DMS153 (cell line): ENCODE measurements around the gene USP5.
"Not testable (repeated sequence)": the region's sequence is repeated elsewhere in the genome, so short reads cannot be mapped to it uniquely, and the experiment has no call there.

ENCODE experiments used
- DNase-seq: peaks from one replicate; lab custom pipeline; 2025; lab: John Stamatoyannopoulos, UW

The USP5 gene

DNA sequence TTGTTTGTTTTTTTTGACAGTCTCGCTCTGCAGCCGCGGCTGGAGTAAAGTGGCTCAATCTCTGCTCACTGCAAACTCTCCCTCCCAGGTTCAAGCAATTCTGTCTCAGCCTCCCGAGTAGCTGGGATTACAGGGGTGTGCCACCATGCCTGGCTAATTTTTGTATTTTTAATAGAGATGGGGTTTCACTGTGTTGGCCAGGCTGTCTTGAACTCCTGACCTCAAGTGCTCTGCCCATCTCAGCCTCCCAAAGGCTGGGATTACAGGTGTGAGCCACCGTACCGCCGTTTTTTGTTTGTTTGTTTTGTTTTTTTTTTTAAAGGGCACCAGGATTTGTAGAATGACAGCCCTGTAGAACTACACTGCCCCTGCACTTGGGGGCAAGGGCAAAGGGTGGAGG lies 36.8 kb downstream of the USP5 start:
- DNase-seq, result not testable (repeated sequence)

DNA sequence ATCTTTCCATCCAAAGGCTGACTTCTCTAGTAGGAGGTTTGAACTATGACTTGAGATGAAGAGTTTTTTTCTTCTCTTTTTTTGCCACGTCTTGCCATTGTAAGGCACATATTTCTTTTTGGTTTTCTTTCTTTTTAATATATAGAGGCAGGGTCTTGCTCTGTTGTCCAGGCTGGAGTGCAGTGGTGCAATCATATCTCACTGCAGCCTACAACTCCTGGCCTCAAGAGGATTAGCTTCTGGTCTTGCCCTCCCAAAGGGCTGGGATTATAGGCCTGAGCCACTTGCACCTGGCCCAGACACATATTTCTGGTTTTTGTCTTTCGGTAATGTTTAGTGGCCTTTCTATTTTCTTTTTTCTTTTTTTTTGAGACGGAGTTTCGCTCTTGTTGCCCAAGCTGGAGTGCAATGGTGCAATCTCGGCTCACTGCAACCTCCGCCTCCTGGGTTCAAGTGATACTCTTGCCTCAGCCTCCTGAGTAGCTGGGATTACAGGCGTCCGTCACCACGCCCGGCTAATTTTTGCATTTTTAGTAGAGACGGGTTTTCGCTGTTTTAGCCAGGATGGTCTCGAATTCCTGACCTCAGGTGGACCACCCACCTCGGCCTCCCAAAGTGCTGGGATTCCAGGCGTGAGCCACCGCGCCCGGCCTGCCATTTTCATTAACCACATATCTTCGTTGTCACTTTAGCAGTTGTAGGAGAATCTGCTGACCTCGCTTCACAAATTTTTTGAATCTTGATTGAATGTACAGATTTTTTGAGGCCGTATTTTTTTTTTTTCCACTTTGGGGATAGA lies 38.0 kb downstream of the USP5 start:
- DNase-seq, result not testable (repeated sequence)

DNA sequence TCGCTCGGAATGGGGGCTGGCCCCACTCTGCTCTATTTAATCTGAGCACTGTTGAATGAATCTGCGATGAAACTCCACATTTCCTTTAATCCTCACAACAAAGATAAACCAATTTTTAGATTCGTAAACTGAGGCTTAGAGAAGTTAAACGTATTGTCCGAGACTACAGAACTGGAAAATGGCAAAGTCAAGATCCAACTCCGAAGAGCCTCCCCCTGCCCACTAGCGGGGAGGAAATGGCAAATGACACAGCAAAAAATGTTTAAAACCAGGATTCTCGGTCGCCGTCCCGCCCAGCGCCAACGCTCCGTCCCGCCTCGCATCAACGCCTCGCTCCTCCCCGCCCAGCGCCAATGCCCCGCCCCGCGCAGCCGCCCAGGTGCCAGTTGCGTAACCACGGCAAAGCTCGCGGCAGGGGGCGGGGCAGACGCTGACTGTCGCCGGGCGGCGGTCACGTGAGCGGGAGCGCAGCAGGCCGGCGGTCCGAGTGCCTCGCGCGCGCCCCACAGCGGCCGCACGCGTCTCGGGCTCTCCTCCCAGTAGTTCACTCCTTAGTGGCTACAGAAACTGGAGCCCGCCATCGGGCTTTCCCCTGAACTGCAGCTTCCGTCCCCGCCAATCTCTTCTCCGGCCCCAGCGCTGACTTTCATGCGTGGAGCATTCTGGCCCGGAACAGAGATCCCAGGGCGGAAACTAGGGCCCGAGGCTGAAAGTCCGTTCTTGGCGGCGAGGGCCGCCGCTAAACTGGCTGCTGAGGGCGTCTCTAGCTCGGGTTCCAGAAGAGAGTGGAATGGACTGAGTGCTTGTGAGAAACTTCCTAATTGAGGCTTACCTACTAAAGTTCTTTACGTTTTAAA lies 39.1 kb downstream of the USP5 start:
- peak; percentile 95 for DNase-seq

DNA sequence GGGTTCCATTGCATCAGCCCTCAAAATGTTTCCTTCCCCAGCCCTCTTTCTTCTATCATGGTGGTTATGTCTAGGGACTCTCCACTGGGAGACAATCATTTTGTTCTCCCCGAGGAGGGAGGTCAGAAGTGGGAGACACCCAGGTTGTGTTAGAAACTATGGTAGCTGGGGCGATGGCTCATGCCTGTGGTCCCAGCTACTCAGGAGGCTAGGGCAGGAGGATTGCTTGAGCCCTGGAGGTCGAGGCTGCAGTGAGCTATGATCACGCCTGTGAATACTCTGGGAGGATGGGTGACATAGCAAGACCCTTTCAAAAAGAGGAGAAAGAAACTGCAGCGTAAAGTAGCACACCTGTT lies 39.7 kb downstream of the USP5 start:
- no peak for DNase-seq

DNA sequence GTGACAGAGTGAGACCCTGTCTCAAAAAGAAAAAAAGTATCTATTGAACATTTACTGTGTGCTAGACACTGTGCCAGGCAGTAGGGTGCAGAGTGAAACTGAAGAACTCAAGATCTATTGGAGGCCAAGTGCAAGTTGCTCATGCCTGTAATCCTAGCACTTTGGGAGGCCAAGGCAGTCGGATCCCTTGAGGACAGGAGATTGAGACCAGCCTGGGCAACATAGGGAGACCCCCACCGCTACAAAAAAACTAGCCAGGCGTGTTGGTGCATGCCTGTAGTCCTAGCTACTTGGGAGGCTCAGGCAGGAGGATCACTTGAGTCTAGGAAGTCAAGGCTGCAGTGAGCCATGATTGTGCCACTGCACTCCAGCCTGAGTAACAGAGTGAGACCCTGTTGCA lies 40.7 kb downstream of the USP5 start:
- not testable (repeated sequence) for DNase-seq

DNA sequence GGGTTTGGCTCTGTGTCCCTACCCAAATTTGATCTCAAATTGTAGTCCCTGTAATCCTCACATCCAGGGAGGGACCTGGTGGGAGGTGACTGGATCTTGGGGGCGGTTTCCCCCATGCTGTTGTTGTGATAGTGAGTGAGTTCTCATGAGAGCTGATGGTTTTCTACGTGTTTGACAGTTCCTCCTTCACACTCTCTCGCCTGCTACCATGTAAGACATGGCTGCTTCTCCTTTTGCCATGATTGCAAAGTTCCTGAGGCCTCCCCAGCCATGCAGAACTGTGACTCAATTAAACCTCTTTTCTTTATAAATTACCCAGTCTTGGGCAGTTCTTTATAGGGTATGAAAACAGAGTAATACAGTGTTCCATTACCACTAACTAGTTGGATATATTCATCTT lies 42.4 kb downstream of the USP5 start:
- no peak for DNase-seq

DNA sequence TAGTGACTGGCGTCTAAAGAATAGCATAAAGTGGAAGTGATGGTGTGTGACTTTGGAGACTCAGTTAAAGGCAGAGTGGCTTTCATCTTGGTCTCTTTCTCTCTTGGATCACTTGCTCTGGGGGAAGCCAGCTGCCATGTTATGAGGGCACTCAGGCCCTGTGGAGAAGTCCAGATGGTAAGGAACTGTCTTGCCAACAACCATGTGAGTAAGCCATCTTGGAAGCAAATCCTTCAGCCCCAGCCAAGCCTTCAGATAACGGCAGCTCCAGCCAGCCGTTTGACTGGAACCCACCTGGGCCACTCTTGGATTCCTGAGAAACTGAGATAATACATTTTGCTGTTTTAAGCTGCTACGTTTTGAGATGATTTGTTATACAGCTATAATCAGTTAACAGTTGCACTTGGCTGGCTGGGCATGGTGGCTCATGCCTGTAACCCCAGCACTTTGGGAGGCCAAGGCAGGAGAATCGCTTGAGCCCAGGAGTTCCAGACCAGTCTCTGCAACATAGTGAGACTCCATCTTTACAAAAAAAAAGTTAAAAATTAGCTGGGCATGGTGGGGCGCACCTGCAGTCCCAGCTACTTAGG lies 45.0 kb downstream of the USP5 start:
- DNase-seq, result no peak

DNA sequence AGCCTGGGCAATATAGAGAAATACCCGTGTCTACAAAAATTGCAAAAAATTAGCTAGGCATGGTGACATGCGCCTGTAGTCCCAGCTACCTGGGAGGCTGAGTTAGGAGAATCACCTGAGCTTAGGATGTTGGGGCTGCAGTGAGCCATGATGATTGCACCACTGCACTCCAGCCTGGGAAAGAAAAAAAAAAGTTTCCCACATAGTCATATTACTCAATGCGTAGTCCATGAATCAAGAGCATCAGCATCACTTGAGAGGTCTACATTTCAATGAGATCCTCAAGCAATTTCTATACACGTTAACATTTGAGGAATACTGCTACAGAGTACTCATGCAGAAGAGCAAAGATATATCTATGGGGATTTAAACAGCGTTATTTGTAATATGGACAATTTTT lies 47.5 kb downstream of the USP5 start:
- DNase-seq, result no peak

DNA sequence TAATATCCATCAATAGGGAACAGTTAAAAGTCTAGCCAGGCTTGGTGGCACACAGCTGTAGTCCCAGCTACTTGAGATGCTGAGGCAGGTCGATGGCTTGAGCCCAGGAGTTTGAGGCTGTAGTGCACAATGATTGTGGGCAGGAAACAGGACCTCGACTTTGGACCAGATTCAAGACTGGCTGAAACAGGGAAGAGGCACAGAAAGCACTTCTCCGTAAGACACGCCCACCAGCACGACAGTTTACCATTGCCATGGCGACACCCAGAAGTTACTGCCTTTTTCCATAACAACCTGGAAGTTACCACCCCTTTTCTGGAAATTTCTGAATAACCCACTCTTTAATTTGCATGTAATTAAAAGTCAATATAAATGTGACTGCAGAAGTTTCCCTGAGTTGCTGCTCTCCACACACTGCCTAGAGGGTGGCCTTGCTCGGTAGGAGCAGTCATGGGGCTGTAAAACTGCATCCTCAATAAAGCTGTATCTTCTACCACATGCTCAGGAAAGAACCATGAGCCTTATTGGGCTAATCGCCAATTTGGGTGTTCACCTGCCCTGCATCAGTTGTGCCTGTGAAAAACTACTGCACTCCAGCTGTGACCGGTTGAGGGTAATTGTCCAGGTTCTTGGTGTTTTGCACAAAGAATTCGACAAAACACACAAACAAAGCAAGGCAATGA lies 48.0 kb downstream of the USP5 start:
- DNase-seq, result peak; percentile 75

DNA sequence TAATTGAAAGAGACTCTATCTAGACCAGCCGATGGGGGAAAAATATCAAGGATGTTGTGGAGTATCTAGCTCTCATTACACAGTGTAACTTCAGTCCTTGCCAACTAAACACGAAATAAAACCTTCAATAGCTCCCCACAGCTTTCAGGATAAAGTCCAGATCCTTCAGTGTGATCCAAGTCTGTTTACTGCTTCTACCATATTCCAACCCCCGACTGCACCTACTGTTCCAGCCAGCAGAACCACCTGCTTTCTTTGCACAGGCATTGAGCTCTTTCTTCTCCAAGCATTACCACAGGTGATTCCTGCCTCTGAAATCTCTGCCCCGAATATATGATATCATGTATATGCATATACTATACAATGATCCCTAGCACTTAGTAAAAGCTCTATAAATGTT lies 50.5 kb downstream of the USP5 start:
- DNase-seq, result no peak

DNA sequence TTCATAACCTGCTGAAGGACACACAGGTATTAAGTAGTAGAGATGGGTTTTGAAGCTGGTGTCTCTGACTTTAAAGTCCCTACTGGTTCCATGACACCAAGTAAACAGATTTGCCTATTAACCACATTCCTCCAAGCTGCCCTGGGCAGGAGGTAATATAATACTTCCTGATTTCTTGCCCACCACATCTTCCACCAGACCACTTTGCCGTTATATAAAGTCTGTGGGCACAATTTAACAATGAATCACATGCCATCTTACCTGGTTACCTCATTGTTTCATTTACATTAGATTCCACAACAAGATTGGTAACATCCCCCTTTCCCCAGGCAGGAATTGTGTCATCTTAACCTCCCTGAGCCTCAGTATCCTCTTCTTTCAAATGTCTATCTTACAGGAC lies 51.8 kb downstream of the USP5 start:
- no peak for DNase-seq

DNA sequence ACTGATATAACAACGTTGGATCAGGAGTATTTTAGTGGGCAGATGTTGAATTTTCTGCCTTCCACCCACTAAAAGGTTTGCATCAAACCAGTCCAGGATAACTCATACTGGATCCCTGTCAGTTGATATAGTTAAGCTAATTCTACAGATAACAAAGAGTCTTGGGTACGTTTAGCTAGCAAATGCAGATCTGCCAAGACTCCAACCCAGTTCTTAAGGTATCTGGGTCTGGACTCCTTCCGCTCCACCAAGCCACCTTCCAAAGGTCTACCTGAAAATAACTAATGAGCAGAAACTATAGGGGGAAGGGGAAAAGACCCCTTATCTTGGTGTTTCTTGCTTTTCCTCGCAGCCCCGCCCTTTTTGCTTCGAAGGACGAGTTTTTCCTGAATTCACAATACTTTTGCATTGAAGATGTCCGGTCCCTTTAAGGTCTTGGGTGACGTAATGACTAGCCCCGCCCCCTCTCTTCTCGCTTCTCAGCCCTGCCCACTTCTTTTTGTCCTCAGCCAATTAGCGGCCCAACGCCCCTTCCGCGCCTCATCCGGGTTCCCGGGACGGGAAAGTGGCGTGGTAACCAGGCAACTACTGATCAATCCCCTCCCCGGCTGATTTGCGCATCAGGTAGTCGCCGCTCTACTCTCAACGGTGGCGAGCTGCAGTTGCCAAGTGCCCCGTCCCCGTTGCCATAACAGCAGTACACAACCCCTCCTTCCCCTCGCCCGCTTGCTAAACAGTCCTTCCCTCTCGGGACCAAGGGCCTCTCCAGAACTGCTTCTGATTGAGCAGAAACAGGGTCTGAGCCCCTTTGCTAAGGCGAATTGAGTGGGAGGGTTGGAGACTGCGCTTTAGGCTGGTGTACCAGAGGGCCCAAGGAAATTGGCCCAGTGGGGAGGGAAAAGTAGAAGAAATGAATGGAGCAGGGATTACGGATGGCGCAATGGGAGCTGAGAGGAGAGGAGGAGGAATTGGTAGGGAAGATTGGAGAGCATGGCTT lies 52.6 kb downstream of the USP5 start, which contains the start of gene LRRC23:
Gene LRRC23, plus strand, starts transcription at position 543 of the 997 bp plus-strand sequence. CDS start 812 bp downstream, outside the sequence.
- peak; percentile 97 for DNase-seq

DNA sequence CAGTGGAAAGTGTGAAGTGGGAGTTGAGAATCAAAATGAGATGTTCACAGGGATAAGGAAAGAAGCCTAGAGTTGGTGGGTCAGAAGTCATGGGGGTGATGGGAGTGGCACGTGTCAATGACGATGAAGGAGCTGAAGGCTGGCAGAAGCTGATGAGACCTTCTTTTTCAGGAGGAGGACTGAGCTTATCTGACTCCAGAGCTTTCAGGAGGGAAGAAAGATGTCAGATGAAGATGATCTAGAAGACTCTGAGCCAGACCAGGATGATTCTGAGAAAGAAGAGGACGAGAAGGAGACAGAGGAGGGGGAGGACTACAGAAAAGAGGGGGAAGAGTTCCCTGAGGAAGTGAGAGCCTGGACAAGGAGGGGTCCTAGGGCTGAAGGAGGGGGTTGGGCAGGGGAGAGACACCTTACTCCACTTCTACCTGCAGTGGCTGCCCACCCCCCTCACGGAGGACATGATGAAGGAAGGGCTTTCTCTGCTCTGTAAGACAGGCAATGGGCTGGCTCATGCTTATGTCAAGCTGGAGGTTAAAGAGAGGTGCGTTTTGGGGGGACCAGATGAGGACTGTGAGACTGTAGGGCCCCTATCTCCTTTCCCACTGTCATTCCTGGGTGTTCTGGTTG lies 53.6 kb downstream of the USP5 start:
- no peak for DNase-seq

DNA sequence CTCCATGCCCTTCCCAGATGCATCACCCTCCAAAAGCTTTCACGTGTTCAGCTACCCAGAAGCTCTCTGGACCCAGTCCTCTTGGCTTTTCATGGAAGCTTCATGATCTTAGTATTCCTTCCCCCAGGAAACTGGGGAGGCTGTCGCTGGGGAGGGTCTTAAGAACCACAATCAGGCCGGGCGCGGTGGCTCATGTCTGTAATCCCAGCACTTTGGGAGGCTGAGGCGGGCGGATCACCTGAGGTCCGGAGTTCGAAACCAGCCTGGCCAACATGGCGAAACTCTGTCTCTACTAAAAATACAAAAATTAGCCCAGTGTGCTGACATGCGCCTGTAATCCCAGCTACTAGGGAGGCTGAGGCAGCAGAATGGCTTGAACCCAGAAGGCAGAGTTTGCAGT lies 56.2 kb downstream of the USP5 start:
- not testable (repeated sequence) for DNase-seq

DNA sequence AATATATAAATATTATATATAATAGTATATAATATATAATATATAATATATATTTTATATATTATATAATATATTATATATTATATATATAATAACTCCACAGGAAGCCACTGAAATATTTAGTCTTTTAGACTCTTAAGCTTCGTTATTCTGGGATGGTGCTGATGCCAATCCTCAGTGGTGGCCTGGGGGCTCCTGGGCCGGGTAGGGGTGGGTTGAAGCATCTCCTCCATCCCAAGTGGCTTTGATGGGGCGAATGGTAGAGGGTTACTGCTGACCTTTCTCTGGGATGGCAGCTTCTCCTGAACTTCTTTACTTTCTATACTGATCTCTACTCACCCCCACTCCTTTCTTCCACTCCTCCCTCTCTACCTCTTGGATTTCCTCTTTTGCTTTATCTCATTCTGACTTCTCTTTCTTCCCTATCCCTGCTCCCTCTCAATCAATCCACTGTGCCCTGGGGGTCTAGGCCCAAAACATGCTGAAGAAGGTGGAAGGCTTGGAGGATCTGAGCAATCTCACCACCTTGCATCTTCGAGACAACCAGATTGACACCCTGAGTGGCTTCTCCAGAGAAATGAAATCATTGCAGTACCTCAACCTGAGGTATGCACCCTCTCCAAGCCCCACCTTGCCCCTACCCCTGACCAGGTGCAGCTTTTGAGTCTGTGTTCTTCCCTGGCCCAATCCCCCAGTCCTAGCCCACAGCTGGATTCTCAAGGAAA lies 57.6 kb downstream of the USP5 start:
- no peak for DNase-seq

DNA sequence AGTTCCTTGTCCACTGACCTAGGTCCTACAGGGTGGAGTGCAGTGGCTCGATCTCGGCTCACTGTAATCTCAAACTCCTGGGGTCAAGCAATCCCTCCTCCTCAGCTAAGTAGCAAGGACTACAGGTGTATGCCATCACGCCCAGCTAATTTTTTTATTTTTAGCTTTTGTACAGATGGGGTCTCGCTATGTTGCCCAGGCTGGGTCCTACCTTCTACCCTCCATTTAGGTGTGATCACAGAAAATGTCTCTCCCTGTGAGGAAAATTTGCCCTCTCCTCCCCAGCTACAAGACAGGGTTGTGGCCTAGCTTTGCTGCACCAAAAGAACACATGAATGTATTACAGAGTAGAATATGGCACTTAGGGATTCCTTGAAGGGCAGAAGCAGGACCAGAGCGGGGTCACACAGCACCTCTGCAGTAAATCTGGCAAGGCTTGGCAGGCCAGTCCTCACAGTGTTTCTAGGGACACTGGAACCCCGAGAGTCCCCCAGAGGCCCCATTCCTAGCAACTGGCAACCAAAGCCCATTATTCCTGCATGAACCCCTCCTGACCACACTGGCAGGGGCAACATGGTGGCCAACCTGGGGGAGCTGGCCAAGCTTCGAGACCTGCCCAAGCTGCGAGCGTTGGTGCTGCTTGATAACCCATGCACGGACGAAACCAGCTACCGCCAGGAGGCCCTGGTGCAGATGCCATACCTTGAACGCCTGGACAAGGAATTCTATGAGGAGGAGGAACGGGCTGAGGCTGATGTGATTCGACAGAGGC lies 60.4 kb downstream of the USP5 start:
- no peak for DNase-seq

DNA sequence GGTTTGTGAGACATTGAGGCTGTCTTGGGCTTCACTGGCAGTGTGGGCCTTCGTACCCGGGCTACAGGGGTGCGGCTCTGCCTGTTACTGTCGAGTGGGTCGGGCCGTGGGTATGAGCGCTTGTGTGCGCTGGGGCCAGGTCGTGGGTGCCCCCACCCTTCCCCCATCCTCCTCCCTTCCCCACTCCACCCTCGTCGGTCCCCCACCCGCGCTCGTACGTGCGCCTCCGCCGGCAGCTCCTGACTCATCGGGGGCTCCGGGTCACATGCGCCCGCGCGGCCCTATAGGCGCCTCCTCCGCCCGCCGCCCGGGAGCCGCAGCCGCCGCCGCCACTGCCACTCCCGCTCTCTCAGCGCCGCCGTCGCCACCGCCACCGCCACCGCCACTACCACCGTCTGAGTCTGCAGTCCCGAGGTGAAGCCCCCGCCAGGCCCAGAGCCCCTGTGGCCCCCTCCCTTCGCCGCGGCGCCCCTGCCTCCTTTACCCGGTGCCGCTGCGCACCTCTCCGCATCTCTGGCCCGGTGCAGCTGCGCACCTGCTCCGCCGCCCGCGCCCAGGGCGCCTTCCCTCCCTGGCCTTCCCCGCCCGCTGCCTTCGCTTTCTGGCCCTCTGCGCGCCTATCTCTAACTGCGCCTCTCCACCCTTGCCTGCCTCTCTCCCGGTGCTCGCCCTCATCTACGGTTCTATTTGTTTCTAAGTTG lies 62.4 kb downstream of the USP5 start, which contains the start of gene ENO2:
Gene ENO2, plus strand, starts transcription at position 335 of the 701 bp plus-strand sequence. CDS start 1,253 bp downstream, outside the sequence.
- no peak for DNase-seq
